ENCODE measurements around the gene KCNH8.
"Not testable (repeated sequence)": the region's sequence is repeated elsewhere in the genome, so short reads cannot be mapped to it uniquely, and the experiment has no call there.

Gene KCNH8

DNA sequence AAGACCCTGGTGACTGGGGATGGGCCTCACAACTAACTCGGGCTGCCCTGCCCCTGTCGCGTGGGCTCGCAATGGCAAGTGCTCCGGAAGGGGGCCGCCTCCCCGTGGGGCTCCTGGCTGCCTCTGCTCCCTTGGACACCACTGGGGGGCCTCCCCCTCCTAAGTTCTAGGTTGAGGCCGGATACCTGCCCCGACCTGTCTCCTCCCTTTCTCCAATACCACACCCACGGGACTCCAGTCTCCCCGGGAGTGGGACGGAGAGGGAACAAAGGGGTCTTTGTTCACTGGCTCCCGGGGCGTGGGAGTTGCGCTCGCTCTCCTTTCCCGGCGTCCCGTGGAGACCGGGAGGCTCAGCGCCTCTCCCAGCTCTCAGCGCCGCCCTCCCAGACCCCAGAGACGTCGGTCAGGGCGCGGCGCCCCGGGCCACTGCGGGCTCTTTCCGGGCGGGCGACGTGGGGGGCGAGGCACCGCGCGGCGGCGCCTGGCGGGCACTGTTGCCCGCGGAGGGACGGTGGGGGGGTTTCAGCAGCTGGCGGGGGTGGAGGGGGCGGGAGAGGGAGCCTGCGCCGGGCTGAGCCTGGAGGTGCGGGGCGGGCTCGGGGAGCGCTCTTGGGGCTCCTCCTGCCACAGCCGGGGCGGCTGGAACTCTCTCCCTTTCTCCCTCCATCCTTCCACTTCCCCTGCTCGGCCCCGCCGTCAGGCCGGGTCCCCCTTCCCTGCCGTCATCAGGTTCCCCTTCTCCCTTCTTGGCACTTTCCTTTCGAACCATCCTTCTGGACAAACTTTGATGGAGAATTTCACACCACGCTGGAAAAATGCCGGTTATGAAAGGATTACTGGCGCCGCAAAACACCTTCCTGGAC is at the start of gene KCNH8:
KCNH8 (plus strand) TSS at position 606 of the 863 bp plus-strand sequence; CDS start at position 816, 210 bp downstream.
- no peak for DNase-seq

DNA sequence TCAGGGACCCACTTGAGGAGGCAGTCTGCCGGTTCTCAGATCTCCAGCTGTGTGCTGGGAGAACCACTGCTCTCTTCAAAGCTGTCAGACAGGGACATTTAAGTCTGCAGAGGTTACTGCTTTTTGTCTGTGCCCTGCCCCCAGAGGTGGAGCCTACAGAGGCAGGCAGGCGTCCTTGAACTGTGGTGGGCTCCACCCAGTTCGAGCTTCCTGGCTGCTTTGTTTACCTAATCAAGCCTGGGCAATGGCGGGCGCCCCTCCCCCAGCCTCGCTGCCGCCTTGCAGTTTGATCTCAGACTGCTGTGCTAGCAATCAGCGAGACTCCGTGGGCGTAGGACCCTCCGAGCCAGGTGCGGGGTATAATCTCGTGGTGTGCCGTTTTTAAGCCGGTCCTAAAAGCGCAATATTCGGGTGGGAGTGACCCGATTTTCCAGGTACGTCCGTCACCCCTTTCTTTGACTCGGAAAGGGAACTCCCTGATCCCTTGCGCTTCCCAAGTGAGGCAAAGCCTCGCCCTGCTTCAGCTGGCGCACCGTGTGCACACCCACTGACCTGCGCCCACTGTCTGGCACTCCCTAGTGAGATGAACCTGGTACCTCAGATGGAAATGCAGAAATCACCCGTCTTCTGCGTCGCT is 45.5 kb upstream of the KCNH8 start:
- DNase-seq: not testable (repeated sequence)

DNA sequence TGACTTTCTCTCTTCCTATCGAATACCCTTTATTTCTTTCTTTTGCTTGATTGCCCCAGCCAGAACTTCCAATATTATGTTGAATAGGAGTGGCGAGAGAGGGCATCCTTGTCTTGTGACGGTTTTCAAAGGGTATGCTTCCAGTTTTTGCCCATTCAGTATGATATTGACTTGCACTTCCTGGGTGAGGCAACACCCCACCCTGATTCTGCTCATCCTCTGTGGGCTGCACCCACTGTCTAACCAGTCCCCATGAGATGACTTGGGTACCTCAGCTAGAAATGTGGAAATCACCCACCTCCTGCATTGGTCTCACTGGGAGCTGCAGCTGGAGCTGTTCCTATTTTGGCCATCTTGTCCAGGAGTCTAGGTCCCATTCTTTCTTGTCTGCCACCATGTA is 44.8 kb upstream of the KCNH8 start:
- DNase-seq: no peak

DNA sequence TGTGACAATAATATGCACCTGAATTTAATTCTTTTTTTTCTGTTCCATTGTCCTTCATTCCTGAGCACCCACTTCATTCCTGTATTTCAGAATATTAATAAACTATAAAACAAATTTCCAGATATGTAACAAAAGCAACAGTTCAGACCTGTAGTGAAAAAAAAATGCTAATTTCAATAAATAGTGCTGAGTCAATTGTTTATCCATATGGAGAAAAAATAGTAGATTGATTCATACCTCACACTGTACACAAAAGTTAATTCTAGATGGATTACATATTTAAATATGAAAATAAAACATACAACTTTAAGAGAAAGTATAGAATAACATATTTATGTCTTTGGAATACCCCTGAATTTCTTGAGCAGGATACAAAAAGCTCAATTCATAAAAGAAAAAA is 43.9 kb upstream of the KCNH8 start:
- DNase-seq: no peak

DNA sequence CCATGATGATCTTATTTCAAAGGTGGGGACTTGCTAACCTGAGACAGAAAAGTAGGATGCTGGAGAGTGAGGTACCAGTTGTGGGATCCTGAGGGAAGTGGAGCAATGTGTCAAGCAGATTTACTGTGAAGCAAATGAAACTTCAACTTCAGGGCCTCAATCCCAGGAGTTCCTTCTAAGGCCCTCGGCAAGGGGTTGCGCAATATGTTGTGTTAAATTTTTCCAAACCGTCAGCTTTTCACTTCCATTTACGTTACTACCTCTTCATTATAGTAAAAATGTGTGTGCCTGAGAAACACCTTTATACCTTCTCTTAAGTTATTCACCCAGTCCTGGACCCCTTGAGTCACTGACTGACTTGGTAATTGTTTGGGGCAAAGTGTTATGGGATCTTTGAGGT is 42.5 kb upstream of the KCNH8 start:
- no peak for DNase-seq

DNA sequence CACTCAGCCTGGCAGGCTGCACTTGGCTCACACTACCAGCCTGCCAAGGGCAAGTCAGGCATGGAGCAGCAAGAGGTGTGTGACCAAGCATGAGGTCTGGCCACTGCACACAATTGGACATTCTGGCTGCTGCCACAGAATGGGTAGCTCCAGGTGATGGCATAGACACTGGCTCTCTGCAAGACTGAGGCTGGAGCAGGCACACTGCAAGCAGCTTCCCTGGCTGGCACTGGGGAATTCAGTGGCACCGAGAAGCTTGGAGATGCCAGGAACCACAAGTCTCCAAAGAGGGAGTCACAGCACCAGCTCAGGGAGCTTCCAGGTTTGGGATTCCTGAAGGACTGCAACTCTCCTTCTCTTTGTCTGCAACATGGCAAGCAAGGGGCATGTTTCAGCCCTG is 42.0 kb upstream of the KCNH8 start:
- no peak for DNase-seq

DNA sequence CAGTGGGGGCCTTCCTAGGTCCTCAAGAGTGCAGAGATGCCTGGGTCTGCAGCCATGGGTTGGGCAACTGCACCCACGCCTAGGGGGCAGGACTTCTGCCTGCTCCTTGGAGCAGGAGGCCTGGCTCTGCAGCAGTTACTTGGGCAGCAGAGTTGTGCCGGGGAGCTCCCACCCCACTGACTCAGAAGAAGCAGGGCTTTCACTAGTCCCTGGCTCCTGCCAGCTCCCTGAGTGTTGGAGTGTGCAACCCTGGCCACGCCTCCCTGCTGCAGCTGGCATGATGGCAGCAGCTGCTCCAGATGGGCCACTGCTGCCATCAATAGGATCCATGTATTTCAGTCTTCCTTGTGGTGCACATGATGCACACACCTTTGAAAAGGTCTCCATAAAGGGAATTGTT is 40.6 kb upstream of the KCNH8 start:
- no peak for DNase-seq

DNA sequence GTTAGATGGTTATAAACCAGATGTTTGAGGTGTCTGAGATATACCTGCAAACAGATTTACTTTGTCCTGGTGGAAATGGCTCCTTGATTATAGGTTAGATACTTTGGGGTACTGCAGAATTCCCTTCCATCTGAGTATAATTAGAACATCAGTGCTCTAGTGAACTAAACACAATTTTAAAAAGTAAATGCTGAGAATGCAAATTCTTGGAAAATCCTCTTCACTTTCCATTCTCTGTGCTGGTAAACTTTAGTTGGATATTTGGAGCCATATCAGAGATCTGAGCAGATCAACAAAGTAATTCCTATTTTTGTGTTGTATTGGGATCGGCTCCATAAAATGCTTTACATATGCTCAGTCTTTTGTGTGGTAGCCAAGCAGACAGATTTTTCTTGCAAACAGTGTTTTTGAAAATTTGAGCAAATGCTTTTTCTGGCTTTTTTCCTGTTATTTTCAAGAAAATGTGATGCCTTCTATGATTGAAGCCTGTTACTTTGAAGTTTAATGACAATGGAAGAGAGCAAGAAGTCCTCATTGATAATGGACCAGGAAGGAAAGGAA is 37.9 kb upstream of the KCNH8 start:
- no peak for DNase-seq

DNA sequence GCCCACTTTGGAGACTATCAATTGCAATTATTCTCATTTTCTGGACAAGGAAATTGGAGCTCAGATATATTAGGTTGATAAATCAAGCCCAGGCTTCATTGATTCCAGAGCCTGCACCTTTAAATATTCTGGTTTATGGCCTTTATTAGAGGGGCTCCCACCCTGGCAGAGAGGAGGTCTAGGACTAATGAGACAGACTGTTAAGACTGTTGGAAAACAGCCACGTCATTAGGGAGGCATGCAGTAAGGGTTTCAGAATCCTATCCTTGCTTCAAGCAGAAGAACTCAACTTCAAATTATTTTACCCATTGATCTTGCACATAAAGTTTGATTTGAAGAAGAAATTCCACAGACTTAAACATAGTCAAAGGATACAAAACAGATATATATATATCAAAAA is 33.8 kb upstream of the KCNH8 start:
- no peak for DNase-seq

DNA sequence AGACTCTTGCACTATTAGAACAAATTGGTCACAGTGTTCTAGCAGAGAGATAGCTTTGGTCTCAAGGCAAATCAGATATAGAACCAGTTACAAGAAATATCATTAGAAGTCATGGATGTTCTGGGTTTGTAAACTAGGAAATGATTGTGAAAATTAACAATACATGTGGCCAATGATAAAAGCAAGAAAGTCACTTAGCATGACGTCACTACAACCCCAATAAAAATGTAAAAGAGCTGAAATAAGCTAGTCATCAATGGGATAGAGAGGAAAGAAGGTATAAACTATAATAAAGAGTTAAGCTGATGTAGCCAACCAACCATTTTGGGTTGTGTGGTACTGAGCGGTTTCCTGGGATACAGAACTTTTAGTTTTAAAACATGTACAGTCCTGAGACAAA is 32.1 kb upstream of the KCNH8 start:
- DNase-seq: no peak

DNA sequence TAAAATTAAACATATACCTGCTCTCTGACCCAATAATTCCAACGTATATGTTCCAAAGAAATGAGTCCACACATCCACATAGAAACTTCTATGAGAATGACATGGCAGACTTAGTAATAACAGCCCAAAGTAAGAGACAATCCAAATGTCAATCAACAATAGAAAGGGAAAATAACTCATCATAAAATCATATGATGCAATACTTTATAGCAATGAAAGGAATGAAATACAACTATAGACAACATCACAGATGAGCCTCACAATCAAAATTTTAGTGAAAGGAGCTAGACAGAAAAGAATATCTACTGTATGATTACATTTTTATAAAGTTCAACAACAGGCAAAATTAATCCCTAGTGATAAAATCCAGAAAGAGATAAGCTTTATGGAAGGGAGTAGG is 23.6 kb upstream of the KCNH8 start:
- no peak for DNase-seq

DNA sequence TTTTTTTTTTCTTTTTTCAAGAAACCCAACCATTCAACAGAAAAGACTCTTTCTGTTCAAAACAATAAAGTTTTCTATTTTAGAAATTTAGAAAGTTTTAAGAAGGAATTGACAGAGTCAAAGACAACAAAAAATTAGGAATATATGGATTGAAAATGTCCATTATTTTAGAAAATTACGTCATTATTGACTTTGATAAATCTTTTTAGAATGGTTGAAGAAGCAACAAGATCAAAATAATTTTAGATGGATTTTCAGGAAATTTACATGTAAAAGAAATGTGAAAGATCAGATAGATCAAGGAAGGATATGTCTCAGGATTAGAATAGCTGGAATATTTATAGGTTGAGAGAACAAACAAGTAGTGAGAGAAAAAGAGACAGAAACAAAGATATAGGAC is 8.4 kb upstream of the KCNH8 start:
- DNase-seq: no peak

DNA sequence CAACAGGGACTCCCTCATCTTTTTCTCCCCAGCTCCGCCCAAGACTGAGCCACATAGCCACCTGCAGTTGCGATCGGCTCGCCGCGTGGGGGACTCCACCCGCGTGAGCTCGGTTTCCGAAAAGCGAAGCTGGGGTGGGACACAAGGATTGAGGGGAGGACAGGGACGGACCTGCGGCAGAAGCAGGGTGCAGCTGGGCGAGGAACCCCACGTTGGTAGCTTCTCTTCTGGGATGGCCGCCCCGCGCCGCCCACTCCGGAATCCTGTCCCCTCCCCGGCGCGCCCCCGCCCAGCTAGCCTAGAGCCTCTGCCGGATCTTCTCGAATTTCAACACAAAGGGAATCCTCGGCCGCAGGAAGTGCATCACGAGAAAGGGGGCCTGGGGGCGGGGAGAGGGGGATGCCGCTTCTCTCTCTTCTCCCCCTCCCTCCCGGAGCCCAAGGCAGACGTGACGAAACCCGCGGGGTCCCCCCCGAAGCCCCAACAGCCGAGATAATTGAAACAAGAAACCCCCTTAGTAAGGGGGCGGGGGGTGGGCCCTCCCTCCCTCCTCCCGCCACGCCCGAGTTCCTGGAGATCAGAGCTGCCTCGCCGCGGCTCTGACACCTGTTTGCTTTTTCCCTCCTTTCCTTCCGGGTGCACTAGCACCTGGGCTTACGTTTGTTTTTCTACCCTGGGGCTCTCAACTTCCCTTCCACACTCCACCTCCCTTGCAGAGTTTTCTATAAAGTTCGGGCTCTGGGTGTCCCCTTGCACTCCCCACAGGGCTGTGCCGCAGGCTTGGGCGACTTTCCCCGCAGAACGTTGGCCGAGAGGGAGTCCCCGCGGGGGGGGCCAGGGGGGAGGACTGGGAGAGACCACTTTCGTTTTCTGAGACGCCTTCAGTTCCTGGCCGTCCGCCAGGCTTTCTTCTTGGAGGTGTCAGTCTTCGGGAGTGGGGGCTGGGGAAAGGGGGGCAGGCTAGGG is 1.3 kb upstream of the KCNH8 start:
- DNase-seq: peak; percentile 17

DNA sequence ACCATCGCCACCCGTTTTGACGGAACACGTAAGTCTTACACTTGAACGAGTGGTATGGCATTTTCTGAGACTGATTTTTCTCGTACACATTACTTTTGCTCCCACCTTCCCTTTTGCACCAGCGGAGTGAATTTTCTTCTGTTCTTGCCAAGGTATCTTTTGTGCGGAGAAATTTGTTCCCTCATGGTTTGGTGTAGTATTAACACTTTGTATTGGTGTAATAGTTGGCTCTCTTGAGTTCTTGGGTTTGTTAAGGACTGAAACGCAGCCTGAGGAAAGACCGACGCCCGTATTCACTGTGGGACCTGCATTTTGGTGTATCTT is 420 bp downstream of the KCNH8 start:
- DNase-seq: no peak

DNA sequence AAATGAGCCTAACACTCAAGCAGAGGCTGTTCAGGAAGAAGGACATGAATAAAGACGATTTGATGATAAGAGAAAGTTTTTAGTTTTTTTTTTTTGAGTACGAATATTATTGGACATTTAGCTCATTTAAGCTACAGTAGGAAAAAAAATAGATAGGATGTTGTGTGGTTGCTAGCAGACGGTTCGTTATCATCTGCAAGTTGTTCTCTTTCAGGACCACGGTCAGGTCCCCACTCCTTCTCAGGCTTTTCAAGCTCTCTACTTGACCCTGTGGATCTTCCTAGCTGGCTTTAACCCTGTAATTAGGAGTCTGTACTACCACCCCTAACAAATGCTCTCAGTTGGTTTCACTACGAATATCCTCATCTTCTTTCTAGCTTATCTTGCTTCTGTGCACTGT is 1.1 kb downstream of the KCNH8 start:
- no peak for DNase-seq

DNA sequence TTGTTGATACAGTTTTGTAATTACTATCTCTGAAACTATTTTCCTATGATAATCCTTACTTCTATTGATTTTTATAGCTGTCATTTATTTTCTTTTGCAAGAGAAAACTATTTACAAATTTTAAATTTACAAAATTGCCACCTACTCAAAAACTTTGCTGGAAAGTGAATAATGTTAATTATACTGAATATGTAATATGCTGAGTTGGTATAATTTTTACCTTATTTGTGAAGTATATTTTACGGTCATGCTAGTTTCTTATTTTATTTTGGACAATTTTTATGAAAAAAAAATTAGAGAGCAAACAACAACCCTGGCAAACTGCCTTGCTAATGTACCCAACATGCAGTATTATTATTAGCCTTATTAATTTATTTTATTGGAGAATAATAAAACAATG is 2.9 kb downstream of the KCNH8 start:
- no peak for DNase-seq

DNA sequence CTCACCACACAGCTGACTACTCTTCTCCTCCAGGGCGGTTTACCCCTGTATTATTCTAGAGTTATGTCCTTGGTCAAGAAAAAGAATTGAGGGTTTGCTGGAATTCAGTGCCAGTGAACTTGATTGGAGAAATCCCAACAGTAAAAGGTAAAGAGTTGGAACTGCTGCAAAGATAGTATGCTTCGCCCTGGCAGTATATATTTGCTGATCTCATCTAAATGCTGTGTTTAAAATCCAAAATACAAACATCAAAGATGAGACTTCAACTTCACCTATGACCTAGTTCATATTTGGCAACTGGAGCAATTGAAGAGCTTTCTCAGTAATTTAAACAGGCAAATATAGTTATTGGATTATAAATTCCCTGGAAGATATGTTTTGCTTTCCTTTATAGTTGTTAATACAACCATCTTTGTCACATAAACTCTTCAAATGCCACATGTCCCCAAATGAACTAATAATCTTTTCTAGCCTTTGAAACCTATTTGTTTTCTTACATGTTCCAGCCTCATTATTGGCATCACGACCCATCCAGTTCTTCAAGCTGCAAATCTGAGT is 6.5 kb downstream of the KCNH8 start:
- no peak for DNase-seq

DNA sequence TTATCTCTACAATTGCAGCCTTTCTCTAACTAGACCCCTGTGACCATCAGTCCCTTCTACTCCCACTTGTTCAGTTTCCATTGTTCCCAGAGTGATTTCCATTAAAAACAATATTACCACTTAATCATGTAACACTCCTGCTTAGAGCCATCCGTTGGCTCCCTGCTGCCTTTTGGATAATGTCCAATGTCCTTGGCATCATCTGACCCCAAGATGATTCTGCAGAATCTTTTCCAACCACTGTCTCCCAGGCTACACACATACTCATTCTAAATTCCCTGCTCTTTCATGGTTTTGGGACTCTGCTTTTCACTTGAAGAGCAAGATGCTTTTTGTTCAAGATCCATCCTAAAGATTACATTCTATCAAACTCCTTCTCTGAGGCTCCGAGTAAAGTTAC is 7.1 kb downstream of the KCNH8 start:
- no peak for DNase-seq

DNA sequence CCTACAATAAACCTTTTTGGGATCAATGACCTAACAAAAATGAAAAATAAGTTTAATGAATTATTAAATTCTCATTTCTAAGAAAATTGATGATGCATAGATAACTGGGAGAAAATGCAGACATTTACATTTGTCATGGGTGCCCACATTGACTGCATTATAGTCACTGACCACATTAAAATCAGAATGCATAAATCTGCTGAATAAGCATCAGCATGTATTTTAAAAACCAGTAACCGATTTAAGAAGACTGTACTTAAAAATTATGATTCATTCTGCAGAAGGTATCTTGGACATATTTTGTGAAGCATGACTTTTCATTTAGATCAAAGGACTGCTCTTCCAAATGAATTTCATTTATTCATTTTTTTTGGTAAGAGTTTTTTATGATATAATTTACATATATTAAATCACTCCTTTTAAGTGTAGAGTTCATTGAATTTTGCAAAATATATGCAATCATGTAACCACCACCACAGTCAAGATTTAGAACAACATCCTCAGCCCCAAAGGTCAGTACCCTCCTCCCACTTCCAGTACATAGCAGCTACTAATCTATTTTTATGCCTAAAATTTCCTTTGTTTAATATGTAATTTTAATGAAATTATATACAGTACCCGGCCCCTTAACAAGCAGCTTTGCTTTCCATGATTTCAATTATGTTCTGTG is 11.8 kb downstream of the KCNH8 start:
- DNase-seq: no peak

DNA sequence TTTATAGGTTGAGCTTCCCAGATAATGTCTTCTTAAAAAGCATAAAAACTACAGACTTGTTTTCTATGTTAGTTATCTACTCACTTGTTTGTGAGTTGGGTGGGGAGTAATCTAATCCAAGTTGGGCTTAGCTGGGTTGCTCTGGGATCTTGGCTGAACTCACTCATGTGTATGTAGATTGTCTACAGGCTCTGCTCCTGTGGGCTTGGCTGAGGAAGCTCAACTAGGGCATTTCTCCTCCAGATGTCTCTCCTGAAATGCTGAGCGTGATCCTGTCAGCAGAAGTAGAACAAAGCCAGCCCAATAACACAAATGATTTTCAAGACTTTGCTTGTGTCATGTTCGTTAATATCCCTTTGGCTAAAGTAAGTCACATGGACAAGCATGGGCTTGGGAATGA is 17.3 kb downstream of the KCNH8 start:
- DNase-seq: no peak

DNA sequence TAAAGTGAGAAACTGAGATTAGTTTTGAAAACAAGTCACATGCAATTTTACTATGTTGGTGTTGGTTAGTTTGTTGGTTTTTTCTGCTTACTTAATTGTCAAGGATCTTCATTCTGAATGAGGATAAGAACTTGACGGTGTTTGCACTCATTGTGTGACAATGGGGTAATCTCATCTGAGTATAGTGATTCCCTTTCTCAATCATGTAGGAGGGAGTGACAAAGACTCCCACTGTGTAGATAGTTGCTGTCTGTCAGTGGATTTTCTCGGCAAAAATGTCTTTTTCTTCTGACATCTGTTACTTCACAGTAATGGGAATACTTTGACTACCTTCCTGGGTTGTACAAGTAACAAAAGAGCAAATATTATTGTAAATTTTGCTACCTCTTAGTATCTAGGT is 23.5 kb downstream of the KCNH8 start:
- no peak for DNase-seq

DNA sequence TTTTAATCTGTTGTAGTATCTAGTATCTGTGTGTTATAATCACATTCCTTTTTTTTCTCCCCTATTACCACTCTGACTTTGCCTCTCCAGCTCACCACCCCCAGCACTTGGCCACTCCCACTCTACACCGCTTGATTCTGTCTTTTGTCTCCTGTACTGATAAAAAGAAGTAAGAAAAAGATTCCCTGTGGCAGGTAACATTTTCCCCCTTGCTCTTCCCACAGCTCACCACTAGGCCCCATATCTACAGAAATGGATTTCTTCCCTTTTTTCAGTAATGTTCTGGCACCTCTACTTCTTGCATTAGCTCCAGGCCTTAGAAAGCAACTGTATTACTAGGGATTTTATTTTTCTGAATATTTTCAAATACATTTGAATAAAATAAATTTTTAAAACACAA is 25.6 kb downstream of the KCNH8 start:
- no peak for DNase-seq
